H1 (cell line): Measurements from ENCODE around the gene POGLUT2. TPM values are rescaled to one million over a fixed set of nuclear protein-coding genes. Genes with fewer than 3 reads are reported as not detected.

ENCODE experiments used
- CTCF ChIA-PET: fragments of 300-600 bp; sonication (Branson Sonifier 250); formaldehyde crosslinking; loops from one replicate; lab custom pipeline; 2021; ENCODE audit not compliant: partially characterized antibody; lab: Charles Lee
- POLR2A ChIA-PET: fragments of 300-600 bp; sonication (Branson Sonifier 250); formaldehyde crosslinking; loops from one replicate; lab custom pipeline; 2021; ENCODE audit warnings: inconsistent platforms; ENCODE audit not compliant: partially characterized antibody; lab: Charles Lee
- DNase-seq, 2 experiments: peaks; one replicate each; pipeline versions ENCODE4 v3.0.0 to v3.0.0-alpha.2; 2010 to 2022; ENCODE audit warnings: low spot score in 2 of 2, low read depth in 1 of 2, mixed read lengths in 1 of 2
- FAIRE-seq: peaks from 2 replicates; lab custom pipeline; 2011; peaks lifted over from hg19 to GRCh38; lab: Jason Lieb, UNC
- H2AFZ ChIP-seq: 2 replicates; pipeline ENCODE4 v1.8.1; 2012; ENCODE audit warnings: low read length, inconsistent platforms
- H2AK5ac ChIP-seq: 2 replicates; pipeline ENCODE4 v1.6.1; 2013; ENCODE audit warnings: low read depth, low read length
- H2BK120ac ChIP-seq: replicated peaks from 2 replicates; pipeline ENCODE3; 2013; ENCODE audit warnings: low read depth, low read length, inconsistent platforms
- H2BK12ac ChIP-seq: 2 replicates; pipeline ENCODE4 v1.6.1; 2013; ENCODE audit warnings: low read depth, low read length
- H2BK15ac ChIP-seq: 2 replicates; pipeline ENCODE4 v1.6.1; 2013; ENCODE audit warnings: low read length
- H2BK20ac ChIP-seq: 2 replicates; pipeline ENCODE4 v1.6.1; 2013; ENCODE audit warnings: low read length
- H2BK5ac ChIP-seq: 2 replicates; pipeline ENCODE4 v1.6.1; 2013; ENCODE audit warnings: low read depth, low read length
- H3K14ac ChIP-seq: 2 replicates; pipeline ENCODE4 v1.6.1; 2013; ENCODE audit warnings: inconsistent platforms; ENCODE audit not compliant: insufficient read length
- H3K18ac ChIP-seq: 2 replicates; pipeline ENCODE4 v1.6.1; 2013; ENCODE audit warnings: low read length; ENCODE audit errors: extremely low read depth
- H3K23ac ChIP-seq: 2 replicates; pipeline ENCODE4 v1.6.1; 2013; ENCODE audit warnings: inconsistent platforms; ENCODE audit not compliant: insufficient read length
- H3K23me2 ChIP-seq: 2 replicates; pipeline ENCODE4 v1.6.1; 2013; ENCODE audit warnings: low read depth, low read length
- H3K27ac ChIP-seq: 2 replicates; pipeline ENCODE4 v1.6.1; 2011; ENCODE audit warnings: low read depth, low read length, inconsistent platforms
- H3K27me3 ChIP-seq, 4 experiments: replicated peaks in 1 of 4; 1 replicate in 1 of 4; 2 replicates in 3 of 4; pipeline versions ENCODE4 v1.6.1 to v1.8.1; 2011 to 2013; ENCODE audit warnings: low read length in 3 of 4, mild to moderate bottlenecking in 3 of 4, inconsistent platforms in 2 of 4, mixed read lengths in 2 of 4, moderate library complexity in 1 of 4; ENCODE audit not compliant: control insufficient read depth in 3 of 4, insufficient read depth in 3 of 4; ENCODE audit errors: extremely low read depth in 1 of 4
- H3K36me3 ChIP-seq, 4 experiments: 2 replicates each; pipeline versions ENCODE4 v1.6.1 to v1.8.1; 2011 to 2013; ENCODE audit warnings: mild to moderate bottlenecking in 4 of 4, low read length in 3 of 4, moderate library complexity in 2 of 4, control low read depth in 1 of 4, inconsistent platforms in 1 of 4; ENCODE audit not compliant: insufficient read depth in 4 of 4, control insufficient read depth in 2 of 4
- H3K4ac ChIP-seq: replicated peaks from 2 replicates; pipeline ENCODE3; 2013; ENCODE audit warnings: low read length, low read depth, mixed read lengths, inconsistent platforms; ENCODE audit not compliant: insufficient read length
- H3K4me1 ChIP-seq, 4 experiments: replicated peaks in 1 of 4; 1 replicate in 1 of 4; 2 replicates in 3 of 4; pipeline versions ENCODE4 v1.6.1 to v1.8.1; 2011 to 2013; ENCODE audit warnings: low read length in 3 of 4, inconsistent platforms in 2 of 4, mixed read lengths in 1 of 4; ENCODE audit not compliant: insufficient read depth in 4 of 4, control insufficient read depth in 3 of 4
- H3K4me2 ChIP-seq, 2 experiments: 2 replicates each; pipeline versions ENCODE4 v1.6.1 to v1.8.1; 2011 to 2013; ENCODE audit warnings: low read depth in 2 of 2, low read length in 2 of 2, control low read depth in 1 of 2, inconsistent platforms in 1 of 2, mild to moderate bottlenecking in 1 of 2; ENCODE audit not compliant: insufficient read depth in 1 of 2
- H3K4me3 ChIP-seq, 4 experiments: fragments of 200-600, 300-600 bp in 1 of 4; sonication (generic), shearing (Covaris generic), sonication (Bioruptor Twin) in 1 of 4; 2 replicates each; pipeline versions ENCODE4 v1.5.1 to v1.8.1; 2011 to 2016; ENCODE audit warnings: low read length in 4 of 4, low read depth in 3 of 4, control low read depth in 2 of 4, inconsistent platforms in 2 of 4, mild to moderate bottlenecking in 2 of 4, mixed read lengths in 1 of 4, moderate library complexity in 1 of 4; ENCODE audit not compliant: insufficient read depth in 2 of 4; ENCODE audit errors: extremely low read depth in 1 of 4
- H3K56ac ChIP-seq: replicated peaks from 2 replicates; pipeline ENCODE3; 2013; ENCODE audit warnings: low read depth, mild to moderate bottlenecking, mixed read lengths, low read length, inconsistent platforms; ENCODE audit not compliant: insufficient read length
- H3K79me1 ChIP-seq: 2 replicates; pipeline ENCODE4 v1.6.1; 2013; ENCODE audit warnings: low read depth, low read length, control low read depth
- H3K79me2 ChIP-seq, 2 experiments: 2 replicates each; pipeline versions ENCODE4 v1.6.1 to v1.8.1; 2012 to 2013; ENCODE audit warnings: low read length in 2 of 2, mild to moderate bottlenecking in 2 of 2, inconsistent platforms in 1 of 2; ENCODE audit not compliant: insufficient read depth in 2 of 2, control insufficient read depth in 1 of 2
- H3K9ac ChIP-seq, 4 experiments: replicated peaks in 1 of 4; 1 replicate in 1 of 4; 2 replicates in 3 of 4; pipeline versions ENCODE4 v1.6.1 to v1.8.1; 2011 to 2013; ENCODE audit warnings: low read depth in 3 of 4, low read length in 3 of 4, control low read depth in 2 of 4, mild to moderate bottlenecking in 2 of 4, moderate library complexity in 2 of 4, inconsistent platforms in 1 of 4; ENCODE audit errors: extremely low read depth in 1 of 4
- H3K9me3 ChIP-seq, 2 experiments: 2 replicates each; pipeline versions ENCODE4 v1.6.1 to v1.8.1; 2012 to 2013; ENCODE audit warnings: mild to moderate bottlenecking in 2 of 2, moderate library complexity in 2 of 2, control low read depth in 1 of 2, inconsistent platforms in 1 of 2, low read depth in 1 of 2, low read length in 1 of 2, mixed read lengths in 1 of 2; ENCODE audit not compliant: insufficient read depth in 2 of 2
- H4K20me1 ChIP-seq, 2 experiments: replicated peaks in 1 of 2; 2 replicates each; pipeline versions ENCODE3 to v1.8.1; 2011 to 2013; ENCODE audit warnings: inconsistent platforms in 2 of 2, low read length in 2 of 2, mild to moderate bottlenecking in 1 of 2; ENCODE audit not compliant: insufficient read depth in 2 of 2, control insufficient read depth in 1 of 2
- H4K5ac ChIP-seq: 2 replicates; pipeline ENCODE4 v1.6.1; 2013; ENCODE audit warnings: low read length, low read depth, mixed read lengths, inconsistent platforms; ENCODE audit not compliant: insufficient read length
- H4K8ac ChIP-seq: 2 replicates; pipeline ENCODE4 v1.8.0; 2013; ENCODE audit warnings: mild to moderate bottlenecking, moderate library complexity, low read length, inconsistent platforms; ENCODE audit not compliant: insufficient read depth; ENCODE audit errors: extremely low read depth
- H4K91ac ChIP-seq: replicated peaks from 2 replicates; pipeline ENCODE3; 2013; ENCODE audit warnings: low read length, mixed read lengths, inconsistent platforms; ENCODE audit not compliant: insufficient read length
- ATF3 ChIP-seq: IDR thresholded peaks from 2 replicates; pipeline ENCODE4 v1.6.1; 2011; ENCODE audit warnings: low read depth, mild to moderate bottlenecking, low read length; ENCODE audit not compliant: insufficient read depth
- BACH1 ChIP-seq: IDR thresholded peaks from 2 replicates; pipeline ENCODE4 v1.6.1; 2012; ENCODE audit warnings: low read length, improper control_type of control experiment
- BRCA1 ChIP-seq: IDR thresholded peaks from 2 replicates; pipeline ENCODE4 v1.6.1; 2012; ENCODE audit warnings: low read depth, low read length, improper control_type of control experiment
- CBX8 ChIP-seq: fragments of 300-800, 300-1000 bp; sonication (generic); IDR thresholded peaks from 2 replicates; pipeline ENCODE4 v1.7.1; 2016; ENCODE audit warnings: low read depth, low read length, borderline replicate concordance
- CHD1 ChIP-seq: IDR thresholded peaks from 2 replicates; pipeline ENCODE4 v1.6.1; 2012; ENCODE audit warnings: low read depth, low read length, improper control_type of control experiment
- EP300 ChIP-seq, 2 experiments: IDR thresholded peaks; 1 replicate in 1 of 2; 2 replicates in 1 of 2; pipeline ENCODE4 v1.6.1; 2011 to 2012; ENCODE audit warnings: low read depth in 2 of 2, low read length in 2 of 2, mild to moderate bottlenecking in 2 of 2, borderline replicate concordance in 1 of 2, inconsistent platforms in 1 of 2, moderate library complexity in 1 of 2
- GABPA ChIP-seq: IDR thresholded peaks from 2 replicates; pipeline ENCODE4 v1.6.1; 2011; ENCODE audit warnings: mild to moderate bottlenecking, low read length, moderate library complexity, borderline replicate concordance; ENCODE audit not compliant: insufficient read depth
- JUN ChIP-seq: IDR thresholded peaks from 2 replicates; pipeline ENCODE4 v1.6.1; 2011; ENCODE audit warnings: low read depth, mild to moderate bottlenecking, improper control_type of control experiment, low read length
- POU5F1 ChIP-seq: IDR thresholded peaks from 2 replicates; pipeline ENCODE4 v1.6.1; 2011; ENCODE audit warnings: low read depth, mild to moderate bottlenecking, low read length, moderate library complexity
- RFX5 ChIP-seq: IDR thresholded peaks from 2 replicates; pipeline ENCODE4 v1.6.1; 2011; ENCODE audit warnings: low read depth, low read length, improper control_type of control experiment, borderline replicate concordance
- TAF7 ChIP-seq: optimal IDR thresholded peaks from 2 replicates; pipeline ENCODE3; 2011; ENCODE audit warnings: low read depth, mild to moderate bottlenecking, inconsistent platforms, low read length, moderate library complexity, borderline replicate concordance
- USF2 ChIP-seq: IDR thresholded peaks from 2 replicates; pipeline ENCODE4 v1.6.1; 2011; ENCODE audit warnings: low read length, improper control_type of control experiment
- ZNF274 ChIP-seq: IDR thresholded peaks from 2 replicates; pipeline ENCODE4 v1.7.0; 2012; ENCODE audit warnings: low read length, borderline replicate concordance; ENCODE audit errors: extremely low read depth
- WGBS, 2 experiments: shearing (Covaris generic) in 1 of 2; methylation state at CpG; one replicate each; pipeline versions ENCODE4 v1.1.6 to v1.1.7; 2013 to 2015; ENCODE audit warnings: low lambda C conversion rate in 2 of 2, mixed read lengths in 2 of 2, inconsistent platforms in 1 of 2, low coverage in 1 of 2, missing lambda C conversion rate in 1 of 2; ENCODE audit not compliant: insufficient replicate concordance in 2 of 2, insufficient coverage in 1 of 2, insufficient read length in 1 of 2; ENCODE audit errors: extremely low coverage in 1 of 2, missing lambda C conversion rate in 1 of 2; 5-methylcytosine and 5-hydroxymethylcytosine counted together
- polyA plus RNA-seq, 7 experiments: library from polyadenylated mRNA; depleted of rRNA in 3 of 7; stranded (reverse) in 5 of 7; unstranded in 2 of 7; fragments of >200 nt in 5 of 7; fragments of 200-250 nt in 2 of 7; gene quantifications; 1 replicate in 5 of 7; 2 replicates in 1 of 7; 4 replicates in 1 of 7; pipeline versions ENCODE4 v1.2.1 to v1.2.3, GENCODE V29; 2011 to 2013; ENCODE audit warnings: missing spikeins in 2 of 7, mixed read lengths in 2 of 7
- total RNA-seq: library from RNA; stranded (reverse); fragmentation: NEBNext Ultra II Directional; extraction: Animal tissue kit (Norgen Biotek cat#: 25700); gene quantifications from 2 replicates; pipeline ENCODE4 v1.2.1, GENCODE V29; 2021

POGLUT2 gene
- total and polyA plus RNA-seq, 2 of the 8 experiments (the other 6 are each of a cell fraction or from before 2014, with no cell fraction given): 9.9 to 22.3 TPM

- no peaks in the 10 kb centered on the region for H3K9me3 ChIP-seq
- H3K4ac ChIP-seq: no peak overlapping the region
- no peak overlapping the region for H4K91ac ChIP-seq
- POLR2A ChIA-PET: interaction anchor here (1.0 to 1.6 kb wide), 2 partner anchors 14 to 15 kb away, joined by 3 to 6 read pairs; partner anchors contain the start of gene TEX30
- no peak overlapping the region for H3K18ac ChIP-seq
- no peak overlapping the region for H2BK15ac ChIP-seq
- no peaks in the 10 kb centered on the region for H3K4me1 ChIP-seq
- H3K4me3 ChIP-seq: no peak overlapping the region
- H3K79me2 ChIP-seq: no peaks in the 10 kb centered on the region
- H3K36me3 ChIP-seq: no peaks in the 10 kb centered on the region
- H3K79me1 ChIP-seq: no peaks in the 10 kb centered on the region
- H3K23ac ChIP-seq: no peak overlapping the region
- H4K8ac ChIP-seq: no peak overlapping the region
- H3K4me2 ChIP-seq: no peak overlapping the region
- H3K14ac ChIP-seq: no peak overlapping the region
- no peak overlapping the region for H2BK5ac ChIP-seq
- H2BK120ac ChIP-seq: no peak overlapping the region
- 87% methylated on average over 2 of the region's 2 CpGs; no CpG with 5 or more reads in 1 of the 2 experiments for WGBS, 2 experiments
- H2AK5ac ChIP-seq: no peak overlapping the region
- H4K20me1 ChIP-seq: no peaks in the 10 kb centered on the region
- H3K27me3 ChIP-seq: no peaks in the 10 kb centered on the region
- no peak overlapping the region for H2BK20ac ChIP-seq
- no peak overlapping the region for H3K9ac ChIP-seq
- no peak overlapping the region for H2AFZ ChIP-seq
- H3K23me2 ChIP-seq: no peaks in the 10 kb centered on the region
- no peak for FAIRE-seq
- H4K5ac ChIP-seq: no peak overlapping the region
- no peak overlapping the region for H3K56ac ChIP-seq
- no peak overlapping the region for H2BK12ac ChIP-seq
- no peak overlapping the region for H3K27ac ChIP-seq
- CTCF ChIA-PET: interaction anchor here (1.5 kb wide), 1 partner anchor 16 kb away, joined by 4 read pairs; no protein-coding TSS in a partner anchor
- no peak for DNase-seq
- TF ChIP-seq ATF3 (no peak), JUN (no peak), GABPA (no peak), USF2 (no peak), POU5F1 (no peak), BRCA1 (no peak), EP300 (IDR thresholded peaks at IDR 0.05; ENCODE audit: borderline replicate concordance in 1 of 2, low read depth in 2 of 2, low read length in 2 of 2) (no peak), CHD1 (no peak), BACH1 (no peak), CBX8 (no peak), RFX5 (no peak), ZNF274 (no peak), TAF7 (no peak)
These were observed 39.9 kb downstream of the POGLUT2 start for GRCh38 chr13:102758842-102759241.
